GM13977 (cell line): ENCODE data around the gene ATP1A4.

Source experiments
- DNase-seq: peaks from one replicate; pipeline ENCODE4 v3.0.0; 2012; ENCODE audit warnings: low spot score
- CTCF ChIP-seq: IDR thresholded peaks from 2 replicates; pipeline ENCODE4 v1.5.1; 2012; ENCODE audit warnings: mild to moderate bottlenecking, control low read depth; ENCODE audit not compliant: insufficient read depth; ENCODE audit errors: extremely low read depth, missing control alignments
- in situ Hi-C: fragments of 300-500 bp; cut with MboI; formaldehyde crosslinking; loops from one replicate; pipeline ENCODE4 v1.12.0; 2022; ENCODE audit warnings: low sequenced_read_pairs, low pct_unique_long_range_greater_than_20kb, mixed read lengths, inconsistent platforms; ENCODE audit not compliant: unreplicated experiment

The ATP1A4 gene

GRCh38 chr1:160156361-160156760, 5.0 kb downstream of the ATP1A4 start:
- DNase-seq = no peak
- TF ChIP-seq CTCF = no peak
- in situ Hi-C loops = no loop called here

- no peak for TF ChIP-seq CTCF
- in situ Hi-C loops = no loop called here
- no peak for DNase-seq
Observed at GRCh38 chr1:160157174-160157573, 5.8 kb downstream of the ATP1A4 start.

GRCh38 chr1:160158031-160158430, 6.6 kb downstream of the ATP1A4 start:
- in situ Hi-C loops = no loop called here

GRCh38 chr1:160158534-160158933, 7.1 kb downstream of the ATP1A4 start:
- DNase-seq = no peak
- in situ Hi-C loops = no loop called here
- TF ChIP-seq CTCF = no peak

More at GRCh38 chr1:160158031-160158430, 6.6 kb downstream of the ATP1A4 start:
- no peak for TF ChIP-seq CTCF
- DNase-seq = no peak

GRCh38 chr1:160159846-160160245, 8.4 kb downstream of the ATP1A4 start:
- no peak for DNase-seq
- no peak for TF ChIP-seq CTCF
- in situ Hi-C loops = no loop called here

GRCh38 chr1:160161965-160162705, 10.7 kb downstream of the ATP1A4 start:
- TF ChIP-seq CTCF = peak; percentile 62
- in situ Hi-C loops = no loop called here
- peak; percentile 44 for DNase-seq
